CD4-positive, alpha-beta T cell treated with Interleukin-4 for 4 hours (primary cell): ENCODE data around the gene EPS8.

Source experiments
- DNase-seq: peaks from one replicate; pipeline ENCODE4 v3.0.0-alpha.2; 2020

Gene EPS8

GRCh38 chr12:15597125-15597830 lies 191.9 kb downstream of the EPS8 start:
- no peak for DNase-seq

- DNase-seq: no peak
Observed at GRCh38 chr12:15596174-15596573, 193.0 kb downstream of the EPS8 start.

DNA sequence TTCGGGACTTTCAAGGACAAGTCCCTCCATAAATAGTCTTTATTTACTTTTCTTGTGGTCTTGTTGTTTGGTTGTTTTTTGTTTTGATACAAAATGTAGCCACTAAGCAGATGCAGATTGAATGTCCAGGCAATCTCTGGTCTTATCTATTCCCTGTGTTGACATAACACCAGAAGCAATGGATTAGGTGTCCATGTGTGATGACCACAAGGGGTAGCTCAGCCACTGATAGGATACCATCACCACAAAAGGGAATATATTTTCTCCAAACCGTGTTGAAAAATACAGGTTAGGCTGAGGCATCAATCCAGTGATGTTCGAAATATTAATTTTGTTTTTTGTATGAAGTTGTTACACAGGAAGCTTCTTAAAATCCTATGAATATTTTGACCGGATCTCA lies 196.3 kb downstream of the EPS8 start:
- DNase-seq: no peak

DNA sequence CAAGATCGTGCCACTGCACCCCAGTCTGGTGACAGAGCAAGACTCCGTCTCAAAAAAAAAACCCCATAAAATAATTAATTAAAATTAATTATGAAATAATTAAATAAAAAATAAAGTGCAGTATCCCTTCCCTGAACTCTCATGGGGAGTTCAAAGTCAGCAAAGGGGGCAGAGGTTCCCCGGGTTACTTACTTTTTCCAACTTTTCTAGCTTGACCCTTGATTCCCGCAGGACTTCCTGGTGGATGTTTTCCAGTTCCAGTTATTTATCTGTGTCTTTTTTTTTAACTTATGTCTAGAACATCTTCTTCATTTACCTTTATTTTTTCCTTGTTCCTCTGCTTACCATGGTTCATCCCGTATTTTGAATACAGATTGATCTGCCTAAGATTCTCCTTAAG lies 197.4 kb downstream of the EPS8 start:
- no peak for DNase-seq

DNA sequence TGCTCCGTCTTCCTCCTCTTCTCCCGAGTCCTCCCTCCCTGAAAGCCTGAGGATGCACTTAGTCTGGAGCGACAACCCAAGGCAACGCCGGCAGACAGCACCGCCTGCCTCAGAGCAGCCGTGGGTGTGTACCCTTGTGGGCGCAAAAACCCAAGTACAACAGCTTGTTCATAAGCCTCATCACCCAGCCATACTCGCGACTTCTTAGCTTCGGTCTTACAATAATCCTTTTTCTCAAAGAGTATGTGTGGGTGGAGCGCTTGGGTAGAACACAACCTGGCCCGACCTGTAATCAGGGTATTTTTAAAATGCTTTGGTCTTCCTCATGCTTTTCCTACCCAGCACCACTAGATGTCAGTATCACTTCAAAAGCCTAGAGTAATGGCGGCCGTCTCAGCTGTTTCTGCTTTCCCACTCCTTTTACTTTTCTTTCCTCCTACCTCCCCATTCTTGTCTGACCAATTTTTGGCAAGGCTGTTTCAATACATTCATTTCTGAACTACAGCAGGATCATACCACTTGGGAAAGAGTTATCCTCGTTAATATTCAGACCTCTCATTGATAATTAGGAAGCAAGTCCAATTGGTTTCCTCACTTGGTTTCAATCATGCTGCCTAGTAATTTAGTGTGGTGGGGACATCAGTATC lies 198.9 kb downstream of the EPS8 start:
- peak; percentile 77 for DNase-seq

- no peak for DNase-seq
Observed at GRCh38 chr12:15589328-15590032, 199.7 kb downstream of the EPS8 start.

DNA sequence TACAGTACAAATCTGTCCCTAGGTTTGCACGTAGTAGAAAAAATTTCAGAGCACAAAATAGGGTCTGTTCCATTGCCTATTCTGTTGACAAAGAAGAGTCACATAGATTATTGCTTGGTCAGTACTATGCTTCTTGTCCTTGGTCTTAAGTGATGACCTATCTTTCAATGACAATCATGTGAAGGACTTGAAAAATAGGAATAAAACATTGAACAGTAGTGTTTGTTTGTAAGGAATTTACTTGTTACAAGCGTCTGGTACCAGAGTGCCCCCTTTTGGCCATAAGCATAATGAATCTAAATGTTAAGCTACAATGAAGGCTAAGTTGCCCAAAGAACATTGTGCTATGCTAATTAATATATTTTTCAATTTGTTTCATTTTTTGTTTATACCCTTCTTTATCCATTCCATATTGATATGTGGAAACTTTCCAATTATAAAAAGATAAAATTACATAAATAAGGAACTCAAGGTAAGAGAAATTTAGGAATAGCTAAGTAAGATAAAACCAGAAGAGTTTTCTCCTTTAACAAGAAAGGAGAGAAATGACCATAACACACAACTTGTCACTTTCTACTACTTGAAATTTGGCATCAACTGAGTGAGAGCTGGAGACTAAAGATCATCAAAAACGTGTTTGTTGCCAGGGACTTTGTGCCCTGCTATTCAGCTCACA lies 204.7 kb downstream of the EPS8 start:
- peak; percentile 63 for DNase-seq

- no peak for DNase-seq
Observed at GRCh38 chr12:15583804-15584203, 205.4 kb downstream of the EPS8 start.

DNA sequence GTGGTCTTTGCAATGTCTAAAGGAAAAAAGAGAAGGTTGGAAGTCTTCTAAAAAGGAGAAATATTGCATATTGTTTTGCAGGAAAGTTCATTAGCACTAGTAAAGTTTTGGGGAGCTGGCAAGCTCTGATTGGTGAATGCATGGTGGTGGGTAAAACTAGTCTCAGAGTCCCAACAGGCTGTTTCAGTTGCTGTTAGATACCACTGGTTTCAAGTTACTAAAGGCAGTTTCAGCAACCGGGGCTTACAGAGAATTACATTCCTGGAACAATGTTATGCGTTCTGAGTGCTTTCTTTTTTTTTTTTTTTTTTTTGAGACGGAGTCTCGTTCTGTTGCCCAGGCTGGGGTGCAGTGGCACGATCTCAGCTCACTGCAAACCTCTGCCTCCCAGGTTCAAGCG lies 208.2 kb downstream of the EPS8 start:
- no peak for DNase-seq

- DNase-seq: peak; percentile 38
Observed at GRCh38 chr12:15580431-15580830, 208.8 kb downstream of the EPS8 start.

GRCh38 chr12:15575671-15576541 lies 213.3 kb downstream of the EPS8 start:
- DNase-seq: no peak

GRCh38 chr12:15574353-15574752 lies 214.8 kb downstream of the EPS8 start:
- no peak for DNase-seq
